SK-N-DZ (cell line): ENCODE data around the gene CADM2.

Experiments used
- small RNA-seq, 2 experiments: library from RNA; depleted of rRNA; stranded (forward); fragments of <200 nt; gene quantifications; one replicate each; pipeline ENCODE3, GENCODE V24; 2014

The CADM2 gene

Small RNA genes lying within 50 kb of the gene (small RNA-seq; reads per million reads assigned to genes)
- gene MIR5688, result 0 reads per million in 2 experiments
